ENCODE measurements around the gene FAM200B.

DNA sequence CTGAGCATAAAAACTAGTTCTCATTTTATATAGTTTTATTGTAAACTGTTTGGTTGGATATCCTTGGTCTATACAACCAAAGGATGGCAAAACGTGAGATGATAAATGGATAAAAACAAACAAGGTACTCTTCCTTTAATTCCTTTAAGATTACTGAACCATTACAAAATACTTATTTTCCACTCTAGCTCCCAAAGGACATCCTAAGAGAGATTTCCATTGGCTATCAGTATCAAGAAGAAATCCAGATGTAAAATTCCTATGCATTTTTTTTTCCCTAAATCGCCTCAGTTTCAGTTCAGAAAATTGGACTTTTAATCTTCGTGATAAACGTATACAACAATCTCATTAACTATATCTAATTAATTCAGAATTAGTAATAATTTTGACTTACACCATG is 28.8 kb upstream of the FAM200B start:
- no peak for TF ChIP-seq CHD1 (IDR thresholded peaks at IDR 0.05; ENCODE audit: low read depth, low read length)
- TF ChIP-seq MXI1 (IDR thresholded peaks at IDR 0.05; ENCODE audit: borderline replicate concordance, low read depth, low read length), result no peak
- TF ChIP-seq, protein P1, sequence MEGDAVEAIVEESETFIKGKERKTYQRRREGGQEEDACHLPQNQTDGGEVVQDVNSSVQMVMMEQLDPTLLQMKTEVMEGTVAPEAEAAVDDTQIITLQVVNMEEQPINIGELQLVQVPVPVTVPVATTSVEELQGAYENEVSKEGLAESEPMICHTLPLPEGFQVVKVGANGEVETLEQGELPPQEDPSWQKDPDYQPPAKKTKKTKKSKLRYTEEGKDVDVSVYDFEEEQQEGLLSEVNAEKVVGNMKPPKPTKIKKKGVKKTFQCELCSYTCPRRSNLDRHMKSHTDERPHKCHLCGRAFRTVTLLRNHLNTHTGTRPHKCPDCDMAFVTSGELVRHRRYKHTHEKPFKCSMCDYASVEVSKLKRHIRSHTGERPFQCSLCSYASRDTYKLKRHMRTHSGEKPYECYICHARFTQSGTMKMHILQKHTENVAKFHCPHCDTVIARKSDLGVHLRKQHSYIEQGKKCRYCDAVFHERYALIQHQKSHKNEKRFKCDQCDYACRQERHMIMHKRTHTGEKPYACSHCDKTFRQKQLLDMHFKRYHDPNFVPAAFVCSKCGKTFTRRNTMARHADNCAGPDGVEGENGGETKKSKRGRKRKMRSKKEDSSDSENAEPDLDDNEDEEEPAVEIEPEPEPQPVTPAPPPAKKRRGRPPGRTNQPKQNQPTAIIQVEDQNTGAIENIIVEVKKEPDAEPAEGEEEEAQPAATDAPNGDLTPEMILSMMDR (conservative IDR thresholded peaks at IDR 0.05; ENCODE audit: low read depth, low read length), result no peak
- no peak for TF ChIP-seq USF2 (IDR thresholded peaks at IDR 0.05; ENCODE audit: low read depth, low read length)
- no peak for TF ChIP-seq NFE2L2 (IDR thresholded peaks at IDR 0.05; ENCODE audit: low read depth, low read length)
- TF ChIP-seq POLR2A (IDR thresholded peaks at IDR 0.05; ENCODE audit: low read depth, low read length), result no peak
- no peak for TF ChIP-seq SMC3 (IDR thresholded peaks at IDR 0.05; ENCODE audit: low read depth, low read length)
- no peak for TF ChIP-seq BHLHE40 (IDR thresholded peaks at IDR 0.05; ENCODE audit: low read depth, low read length)
- TF ChIP-seq, protein P2, sequence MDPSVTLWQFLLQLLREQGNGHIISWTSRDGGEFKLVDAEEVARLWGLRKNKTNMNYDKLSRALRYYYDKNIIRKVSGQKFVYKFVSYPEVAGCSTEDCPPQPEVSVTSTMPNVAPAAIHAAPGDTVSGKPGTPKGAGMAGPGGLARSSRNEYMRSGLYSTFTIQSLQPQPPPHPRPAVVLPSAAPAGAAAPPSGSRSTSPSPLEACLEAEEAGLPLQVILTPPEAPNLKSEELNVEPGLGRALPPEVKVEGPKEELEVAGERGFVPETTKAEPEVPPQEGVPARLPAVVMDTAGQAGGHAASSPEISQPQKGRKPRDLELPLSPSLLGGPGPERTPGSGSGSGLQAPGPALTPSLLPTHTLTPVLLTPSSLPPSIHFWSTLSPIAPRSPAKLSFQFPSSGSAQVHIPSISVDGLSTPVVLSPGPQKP (IDR thresholded peaks at IDR 0.05; ENCODE audit: borderline replicate concordance, low read depth, low read length), result no peak
- no peak for TF ChIP-seq RAD21 (IDR thresholded peaks at IDR 0.05; ENCODE audit: low read length)
- no peak for TF ChIP-seq FOS (IDR thresholded peaks at IDR 0.05; ENCODE audit: low read depth, low read length)
- TF ChIP-seq RCOR1 (IDR thresholded peaks at IDR 0.05; ENCODE audit: insufficient replicate concordance, low read length), result no peak
- no peak for TF ChIP-seq MAFK (IDR thresholded peaks at IDR 0.05; ENCODE audit: low read depth, low read length)
- no peak for TF ChIP-seq RFX5 (IDR thresholded peaks at IDR 0.05; ENCODE audit: low read depth, low read length)

Data from IMR-90 (cell line).